GM21723 (cell line): ENCODE measurements around the gene UNC80.

Experiments
- ATAC-seq: cut with Tn5 transposase; IDR thresholded peaks from one replicate; pipeline ENCODE4 v1.9.1; 2021; ENCODE audit warnings: mild to moderate bottlenecking, moderate library complexity; ENCODE audit not compliant: unreplicated experiment

The UNC80 gene

GRCh38 chr2:210004881-210005280, 233.2 kb downstream of the UNC80 start:
- ATAC-seq, result no peak

- ATAC-seq, result no peak
These were observed 236.3 kb downstream of the UNC80 start for GRCh38 chr2:210007895-210008294.

- no peak for ATAC-seq
These were observed 237.5 kb downstream of the UNC80 start for GRCh38 chr2:210009126-210009525.

GRCh38 chr2:210009896-210010295, 238.3 kb downstream of the UNC80 start:
- ATAC-seq, result no peak

GRCh38 chr2:210020138-210020537, 248.5 kb downstream of the UNC80 start:
- no peak for ATAC-seq

- ATAC-seq, result no peak
These were observed 251.2 kb downstream of the UNC80 start for GRCh38 chr2:210022824-210023223.

- ATAC-seq, result no peak
These were observed 256.0 kb downstream of the UNC80 start for GRCh38 chr2:210027608-210028007.

- no peak for ATAC-seq
These were observed 256.5 kb downstream of the UNC80 start for GRCh38 chr2:210028178-210028577.

GRCh38 chr2:210034087-210034683, 262.6 kb downstream of the UNC80 start:
- ATAC-seq, result no peak

GRCh38 chr2:210035679-210036078, 264.0 kb downstream of the UNC80 start:
- ATAC-seq, result no peak

GRCh38 chr2:210038078-210038477, 266.4 kb downstream of the UNC80 start:
- ATAC-seq, result no peak

GRCh38 chr2:210046851-210047500, 275.3 kb downstream of the UNC80 start:
- ATAC-seq, result no peak
